ENCODE data around the gene HP.
"Not testable (repeated sequence)": the region's sequence is repeated elsewhere in the genome, so short reads cannot be mapped to it uniquely, and the experiment has no call there.

HP gene

DNA sequence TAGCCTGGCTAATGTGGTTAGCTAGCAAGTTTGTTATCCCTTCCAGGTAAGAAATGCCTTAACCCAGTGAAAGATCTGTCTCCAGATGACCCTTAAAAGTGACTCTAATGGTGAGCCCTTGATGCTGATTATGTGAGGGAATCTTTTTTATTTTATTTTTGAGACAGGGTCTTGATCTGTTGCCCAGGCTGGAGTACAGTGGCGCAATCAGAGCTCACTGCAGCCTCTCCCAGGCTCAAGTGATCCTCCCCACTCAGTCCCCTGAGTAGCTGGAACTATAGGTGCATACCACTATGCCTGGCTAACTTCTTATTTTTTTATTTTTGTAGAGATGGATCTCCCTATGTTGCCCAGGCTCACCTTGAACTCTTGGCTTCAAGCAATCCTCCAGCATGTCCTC, 10.8 kb upstream of the HP start:
- no peak for DNase-seq

DNA sequence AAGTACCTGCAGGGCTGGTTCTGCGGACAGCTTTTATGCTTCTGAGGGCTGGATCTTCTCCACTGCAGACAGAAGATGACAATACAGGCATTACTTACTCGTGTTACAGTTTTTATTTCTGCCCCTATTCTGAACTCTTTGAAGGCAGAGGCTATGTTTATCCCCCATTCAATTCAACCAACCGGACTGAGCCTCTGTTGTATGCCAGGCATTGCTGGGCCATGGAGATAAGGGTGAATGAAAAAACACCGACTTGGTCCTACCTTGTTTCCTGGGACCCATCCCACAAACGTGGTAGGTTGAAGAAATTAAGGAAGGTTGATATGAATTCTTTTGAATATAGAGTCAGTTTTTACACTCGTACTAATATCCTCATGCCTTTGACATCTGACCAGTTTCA, 10.0 kb upstream of the HP start:
- no peak for DNase-seq

DNA sequence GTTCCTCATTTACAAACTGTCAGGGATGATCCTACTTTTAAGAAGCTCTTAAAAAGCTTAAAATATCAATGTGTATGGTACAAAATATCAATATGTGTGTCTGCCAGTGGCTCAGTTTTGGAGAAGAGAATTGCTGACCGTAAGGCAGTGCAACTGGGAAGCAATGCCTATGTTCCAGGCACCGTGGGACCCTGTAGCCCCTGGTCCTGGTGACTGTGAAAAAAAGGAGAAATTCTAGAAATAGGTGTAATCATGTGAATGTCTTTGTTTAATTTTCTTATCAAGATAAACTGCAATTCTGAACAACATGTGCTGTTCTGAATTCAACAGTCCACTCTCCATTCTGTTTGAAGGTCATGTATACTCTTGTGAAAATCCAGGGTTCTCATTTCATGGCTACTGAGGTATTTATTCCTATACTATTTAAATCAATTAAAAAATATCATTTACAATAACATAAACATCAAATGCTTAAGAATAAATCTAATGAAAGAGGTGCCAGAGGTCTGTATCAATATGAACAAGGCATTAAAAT, 9.4 kb upstream of the HP start:
- no peak for DNase-seq

DNA sequence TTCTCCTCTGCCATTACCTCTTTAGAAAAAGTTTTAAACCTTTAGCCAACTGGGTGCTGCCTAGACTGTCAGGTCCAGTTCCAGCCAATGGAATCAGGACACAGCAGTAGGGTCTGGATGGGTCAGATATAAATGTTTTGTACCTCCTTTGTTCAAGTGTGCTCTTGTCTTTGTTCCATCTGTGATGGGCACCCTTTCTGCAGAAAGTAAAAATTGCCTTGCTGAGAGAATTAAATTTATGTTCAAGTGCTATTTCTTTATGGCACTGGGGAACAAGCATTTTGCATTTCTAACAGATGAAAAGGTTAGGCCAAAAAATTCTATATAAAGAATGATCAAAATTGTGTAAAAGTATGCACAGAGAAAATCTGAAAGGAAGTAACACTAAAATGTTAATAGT, 5.2 kb upstream of the HP start:
- no peak for DNase-seq

DNA sequence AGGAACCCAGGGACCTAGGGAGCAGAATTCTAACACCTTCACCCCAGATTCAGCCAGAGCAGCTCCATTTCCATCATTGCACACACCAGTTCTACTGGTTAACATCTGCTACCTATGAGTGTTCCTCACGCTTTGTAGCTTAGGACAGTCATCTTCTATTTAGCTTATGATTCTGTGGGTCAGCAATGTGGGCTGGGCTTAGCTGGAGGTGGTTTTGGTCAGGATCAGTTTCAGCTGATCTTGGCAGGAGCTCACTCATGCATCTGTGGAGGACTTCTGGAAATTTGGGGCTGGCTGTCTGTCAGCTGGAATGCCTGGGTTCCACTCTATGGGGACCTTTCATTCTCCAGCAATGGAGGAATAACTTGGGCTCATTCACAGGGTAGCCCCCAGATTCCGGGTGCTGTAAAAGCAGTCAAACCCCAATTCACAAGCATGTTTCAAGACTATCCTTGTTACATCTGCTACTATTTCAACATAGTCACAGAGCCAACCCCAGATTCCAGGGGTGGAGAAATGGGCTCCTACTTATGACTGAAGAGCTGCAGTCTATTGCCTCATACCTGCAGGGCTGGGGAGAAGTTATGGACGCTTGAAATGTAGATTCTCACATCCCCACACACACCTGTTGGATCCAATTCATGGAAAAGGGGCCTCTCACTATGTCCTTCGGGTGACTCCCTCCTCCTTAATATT, 3.4 kb upstream of the HP start:
- DNase-seq, result no peak

DNA sequence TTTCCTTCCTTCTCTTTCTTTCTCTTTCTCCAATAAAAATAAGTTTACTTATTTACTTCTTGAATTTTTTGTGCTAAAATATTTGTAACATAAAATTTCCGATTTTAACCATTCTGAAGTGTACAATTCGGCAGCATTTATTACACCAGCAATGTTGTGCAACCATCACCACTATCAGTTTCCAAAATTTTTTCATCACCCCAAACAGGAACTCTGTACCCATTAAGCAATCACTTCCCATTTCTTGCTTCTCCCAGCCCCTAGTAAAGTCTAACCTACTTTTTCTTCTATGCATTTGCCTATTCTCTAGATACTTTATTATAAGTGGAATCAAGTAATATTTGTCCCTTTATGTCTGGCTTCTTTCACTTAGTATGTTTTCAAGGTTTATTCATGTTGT, 2.5 kb upstream of the HP start:
- DNase-seq, result no peak

DNA sequence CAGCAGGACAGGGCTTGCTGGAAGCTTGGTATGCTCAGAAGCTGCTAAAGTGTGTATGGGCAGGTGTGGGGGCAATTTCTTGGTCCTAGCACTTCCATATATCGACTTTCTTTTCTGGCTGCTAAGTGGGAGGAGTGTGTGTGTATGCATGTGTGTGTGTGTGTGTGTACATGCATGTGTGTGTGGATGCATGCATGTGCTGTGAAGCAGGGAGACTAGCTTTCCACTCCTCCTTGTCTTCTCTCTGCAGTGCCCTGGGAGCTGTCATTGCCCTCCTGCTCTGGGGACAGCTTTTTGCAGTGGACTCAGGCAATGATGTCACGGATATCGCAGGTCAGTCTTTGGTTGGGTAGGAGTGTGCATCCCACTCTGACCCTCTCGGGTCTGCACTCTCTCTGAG, 1.6 kb downstream of the HP start:
- DNase-seq, result no peak

DNA sequence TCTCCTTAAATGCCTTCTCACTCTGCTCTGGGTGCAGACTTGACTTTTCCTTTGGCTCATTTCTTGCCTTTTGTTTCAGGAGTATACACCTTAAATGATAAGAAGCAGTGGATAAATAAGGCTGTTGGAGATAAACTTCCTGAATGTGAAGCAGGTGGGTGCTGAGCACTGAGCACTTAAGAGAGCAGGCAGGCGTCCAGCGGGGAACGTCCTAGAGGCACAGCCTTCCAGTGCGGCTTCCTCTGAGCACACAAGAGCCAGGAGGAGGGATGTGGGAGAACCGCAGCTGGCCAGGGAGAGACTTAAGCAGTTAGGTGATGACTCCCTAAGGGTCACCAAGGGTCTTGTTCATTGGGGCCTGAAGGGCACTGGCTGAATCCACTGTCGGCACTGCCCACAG, 3.0 kb downstream of the HP start:
- not testable (repeated sequence) for DNase-seq

DNA sequence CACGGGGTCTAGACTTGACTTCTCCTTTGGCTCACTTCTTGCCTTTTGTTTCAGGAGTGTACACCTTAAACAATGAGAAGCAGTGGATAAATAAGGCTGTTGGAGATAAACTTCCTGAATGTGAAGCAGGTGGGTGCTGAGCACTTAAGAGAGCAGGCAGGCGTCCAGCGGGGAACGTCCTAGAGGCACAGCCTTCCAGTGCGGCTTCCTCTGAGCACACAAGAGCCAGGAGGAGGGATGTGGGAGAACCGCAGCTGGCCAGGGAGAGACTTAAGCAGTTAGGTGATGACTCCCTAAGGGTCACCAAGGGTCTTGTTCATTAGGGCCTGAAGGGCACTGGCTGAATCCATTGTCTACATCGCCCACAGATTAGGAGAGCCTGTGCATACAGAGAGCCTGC, 4.8 kb downstream of the HP start:
- DNase-seq, result not testable (repeated sequence)

DNA sequence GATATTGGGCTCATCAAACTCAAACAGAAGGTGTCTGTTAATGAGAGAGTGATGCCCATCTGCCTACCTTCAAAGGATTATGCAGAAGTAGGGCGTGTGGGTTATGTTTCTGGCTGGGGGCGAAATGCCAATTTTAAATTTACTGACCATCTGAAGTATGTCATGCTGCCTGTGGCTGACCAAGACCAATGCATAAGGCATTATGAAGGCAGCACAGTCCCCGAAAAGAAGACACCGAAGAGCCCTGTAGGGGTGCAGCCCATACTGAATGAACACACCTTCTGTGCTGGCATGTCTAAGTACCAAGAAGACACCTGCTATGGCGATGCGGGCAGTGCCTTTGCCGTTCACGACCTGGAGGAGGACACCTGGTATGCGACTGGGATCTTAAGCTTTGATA, 6.1 kb downstream of the HP start:
- DNase-seq, result no peak

DNA sequence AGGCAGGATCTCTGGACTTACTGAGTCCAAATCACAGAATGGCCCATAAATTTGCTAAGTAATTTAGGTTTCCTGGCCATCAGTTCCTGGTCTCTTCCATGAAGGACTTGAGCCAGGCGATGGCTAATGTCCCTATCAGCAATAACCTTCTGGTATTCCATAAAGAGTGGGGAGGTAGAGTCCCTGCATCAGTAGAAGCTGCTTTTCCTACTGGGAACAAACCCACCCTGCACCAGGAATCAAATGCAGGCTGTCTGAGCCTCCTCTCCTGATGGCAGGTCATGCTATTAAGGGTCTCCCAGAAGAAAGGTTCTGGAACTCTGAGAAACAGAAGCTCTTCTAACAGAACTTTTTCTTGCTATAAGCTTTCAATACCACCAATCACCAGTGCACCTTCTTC, 7.3 kb downstream of the HP start:
- no peak for DNase-seq

DNA sequence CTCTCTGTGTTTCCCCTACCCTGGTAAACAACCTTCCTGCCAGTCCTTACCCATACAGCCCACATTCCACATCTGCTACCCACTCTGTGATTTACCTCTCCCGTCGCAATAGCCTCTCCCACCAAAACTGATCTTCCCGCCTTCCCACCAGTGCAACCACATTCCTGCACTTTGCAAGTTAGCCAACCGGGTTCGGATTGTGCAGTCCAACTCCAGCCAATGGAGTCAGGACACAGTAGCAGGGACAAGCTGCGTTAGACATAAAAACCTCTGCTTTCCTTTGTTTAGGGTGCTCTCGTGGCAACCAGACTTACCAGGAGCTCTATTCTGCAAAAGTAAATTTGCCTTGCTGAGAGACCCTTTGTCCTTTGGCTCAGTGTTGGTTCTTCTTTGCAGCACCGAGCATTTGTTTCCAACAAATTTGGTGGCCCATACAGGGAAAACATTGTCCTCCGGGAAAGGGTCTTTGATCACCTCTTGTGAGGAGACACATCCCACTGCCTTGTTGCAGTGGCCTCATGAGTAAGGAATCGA, 10.1 kb downstream of the HP start:
- no peak for DNase-seq

DNA sequence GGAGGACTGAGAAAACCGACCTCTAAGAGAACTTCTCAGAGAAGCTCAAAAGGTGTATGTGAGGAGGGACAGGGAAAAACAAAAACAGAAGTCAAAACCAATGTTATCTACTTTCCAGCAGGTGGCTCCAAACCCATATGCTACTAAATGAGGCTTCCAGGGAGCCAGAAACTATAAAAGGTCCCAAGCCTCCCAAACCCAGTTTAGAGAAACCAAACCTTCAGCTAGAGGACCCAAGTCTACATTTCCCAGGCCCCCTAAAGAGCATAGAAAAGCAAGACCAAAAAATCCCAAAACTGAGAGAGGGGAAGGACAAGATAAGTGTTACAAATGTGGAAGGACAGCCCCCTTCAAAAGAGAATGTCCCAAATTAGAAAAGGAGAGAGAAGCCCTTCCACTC, 12.4 kb downstream of the HP start:
- DNase-seq, result no peak

DNA sequence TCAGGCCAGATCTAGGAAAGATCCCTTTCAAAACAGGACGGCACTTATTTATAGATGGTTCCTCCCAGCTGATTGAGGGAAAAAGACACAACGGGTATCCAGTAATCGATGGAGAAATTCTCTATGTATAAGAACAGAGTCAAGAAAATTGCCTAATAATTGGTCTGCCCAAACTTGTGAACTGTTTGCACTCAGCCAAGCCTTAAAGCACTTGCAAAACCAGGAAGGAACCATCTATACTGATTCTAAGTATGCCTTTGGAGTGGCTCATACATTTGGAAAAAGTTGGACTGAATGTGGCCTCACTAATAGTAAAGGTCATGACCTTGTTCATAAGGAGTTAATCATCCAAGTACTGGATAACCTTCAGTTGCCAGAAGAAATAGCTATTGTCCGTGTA, 14.6 kb downstream of the HP start:
- no peak for DNase-seq

DNA sequence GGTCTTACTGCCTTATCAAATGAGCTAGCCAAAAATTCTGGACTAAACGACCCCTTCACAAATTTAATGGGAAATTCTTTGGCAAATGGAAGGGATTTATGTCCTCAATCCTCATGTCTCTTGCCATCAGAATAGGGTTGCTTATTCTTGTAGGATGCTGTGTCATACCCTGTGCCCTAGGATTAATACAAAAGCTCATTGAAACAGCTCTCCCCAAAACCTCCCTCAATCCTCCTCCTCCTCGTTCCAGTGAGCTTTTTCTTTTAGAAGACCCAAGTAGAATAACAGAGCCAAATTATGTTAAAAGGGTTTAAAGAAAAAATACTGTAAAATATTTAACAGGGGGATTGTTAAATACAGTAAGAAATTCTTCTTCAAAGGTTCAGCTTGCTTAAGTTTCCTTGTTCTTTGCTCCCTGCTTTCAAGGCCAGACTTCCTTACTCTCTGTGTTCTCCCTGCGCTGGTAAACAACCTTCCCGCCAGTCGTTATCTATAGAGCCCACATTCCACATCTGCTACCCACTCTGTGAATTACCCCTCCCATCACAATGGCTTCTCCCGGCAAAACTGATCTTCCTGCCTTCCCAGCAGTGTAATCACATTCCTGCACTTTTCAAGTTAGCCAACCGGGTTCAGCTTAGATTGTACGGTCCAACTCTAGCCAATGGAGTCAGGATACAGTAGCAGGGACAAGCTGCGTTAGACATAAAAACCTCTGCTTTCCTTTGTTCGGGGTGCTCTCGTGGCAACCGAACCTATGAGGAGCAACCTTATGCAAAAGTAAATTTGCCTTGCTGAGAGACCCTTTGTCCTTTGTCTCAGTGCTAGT, 18.4 kb downstream of the HP start:
- no peak for DNase-seq

DNA sequence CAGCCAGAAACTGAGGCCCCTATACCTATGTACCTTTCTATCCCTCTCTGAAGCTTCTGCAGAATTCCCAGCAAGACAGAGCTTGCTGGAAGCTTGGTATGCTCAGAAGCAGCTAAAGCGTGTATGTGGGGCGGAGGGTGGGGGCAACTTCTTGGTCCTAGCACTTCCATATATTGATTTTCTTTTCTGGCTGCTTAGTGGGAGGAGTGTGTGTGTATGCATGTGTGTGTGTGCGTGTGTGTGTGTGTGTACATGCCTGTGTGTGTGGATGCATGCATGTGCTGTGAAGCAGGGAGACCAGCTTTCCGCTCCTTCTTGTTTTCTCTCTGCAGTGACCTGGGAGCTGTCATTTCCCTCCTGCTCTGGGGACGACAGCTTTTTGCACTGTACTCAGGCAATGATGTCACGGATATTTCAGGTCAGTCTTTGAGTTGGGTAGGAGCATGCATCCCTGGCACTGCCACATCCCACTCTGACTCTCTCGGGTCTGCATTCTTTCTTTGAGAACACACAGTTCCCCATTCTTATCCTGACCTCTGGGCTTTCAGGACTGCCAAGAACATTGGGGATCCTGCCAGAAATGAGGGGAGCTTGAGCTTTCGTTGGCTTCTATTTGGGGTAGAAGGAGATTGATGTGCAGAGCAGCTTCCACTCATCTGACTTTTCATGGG, 19.4 kb downstream of the HP start:
- no peak for DNase-seq

DNA sequence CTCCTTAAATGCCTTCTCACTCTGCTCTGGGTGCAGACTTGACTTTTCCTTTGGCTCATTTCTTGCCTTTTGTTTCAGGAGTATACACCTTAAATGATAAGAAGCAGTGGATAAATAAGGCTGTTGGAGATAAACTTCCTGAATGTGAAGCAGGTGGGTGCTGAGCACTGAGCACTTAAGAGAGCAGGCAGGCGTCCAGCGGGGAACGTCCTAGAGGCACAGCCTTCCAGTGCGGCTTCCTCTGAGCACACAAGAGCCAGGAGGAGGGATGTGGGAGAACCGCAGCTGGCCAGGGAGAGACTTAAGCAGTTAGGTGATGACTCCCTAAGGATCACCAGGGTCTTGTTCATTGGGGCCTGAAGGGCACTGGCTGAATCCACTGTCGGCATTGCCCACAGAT, 20.8 kb downstream of the HP start:
- not testable (repeated sequence) for DNase-seq

DNA sequence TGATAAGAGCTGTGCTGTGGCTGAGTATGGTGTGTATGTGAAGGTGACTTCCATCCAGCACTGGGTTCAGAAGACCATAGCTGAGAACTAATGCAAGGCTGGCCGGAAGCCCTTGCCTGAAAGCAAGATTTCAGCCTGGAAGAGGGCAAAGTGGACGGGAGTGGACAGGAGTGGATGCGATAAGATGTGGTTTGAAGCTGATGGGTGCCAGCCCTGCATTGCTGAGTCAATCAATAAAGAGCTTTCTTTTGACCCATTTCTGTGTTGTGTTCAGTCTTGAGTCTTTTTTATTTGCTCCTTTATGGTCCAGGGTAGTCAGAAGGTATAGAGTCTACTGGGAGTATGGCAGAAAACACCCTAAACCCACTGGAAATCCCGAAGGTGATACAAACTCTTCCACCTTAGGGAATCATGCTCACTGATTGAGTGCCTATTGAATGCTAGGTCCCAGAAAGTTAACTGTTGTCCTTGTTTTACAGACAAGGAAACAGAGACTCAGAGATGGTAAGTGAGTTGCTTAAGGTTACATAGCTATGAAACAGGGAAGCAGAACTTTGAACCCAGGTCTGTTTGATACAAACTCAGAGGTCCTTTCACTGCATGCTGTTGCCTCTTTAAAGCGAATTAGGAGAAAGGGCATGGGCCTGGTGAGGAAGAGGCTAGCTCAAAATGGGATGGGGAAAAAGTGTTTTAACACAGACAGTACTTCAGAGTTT, 22.8 kb downstream of the HP start:
- not testable (repeated sequence) for DNase-seq

DNA sequence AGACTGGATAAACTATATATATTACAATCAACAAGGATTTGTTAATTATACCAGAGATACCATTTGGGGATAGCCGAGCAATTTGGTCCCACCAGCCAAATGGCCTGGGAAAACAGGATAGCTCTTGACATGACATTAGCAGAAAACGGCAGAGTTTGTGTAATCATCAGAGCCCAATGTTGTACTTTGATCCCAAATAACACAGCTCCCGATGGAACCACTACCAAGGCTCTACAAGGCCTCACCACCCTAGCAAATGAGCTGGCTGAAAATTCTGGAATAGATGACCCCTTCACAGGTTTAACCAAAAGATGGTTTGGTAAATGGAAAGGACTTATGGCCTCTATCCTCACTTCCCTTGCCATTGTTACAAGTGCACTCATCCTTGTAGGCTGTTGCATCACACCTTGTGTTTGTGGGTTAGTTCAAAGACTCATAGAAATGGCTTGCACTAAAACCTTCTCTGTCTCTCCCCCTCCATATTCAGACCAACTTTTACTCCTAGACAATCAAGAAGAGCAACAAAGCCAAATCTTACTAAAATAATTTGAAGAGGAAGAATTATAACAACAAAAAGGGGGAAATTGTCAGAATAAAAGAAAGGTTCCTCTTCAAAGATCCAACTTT, 29.6 kb downstream of the HP start:
- no peak for DNase-seq

DNA sequence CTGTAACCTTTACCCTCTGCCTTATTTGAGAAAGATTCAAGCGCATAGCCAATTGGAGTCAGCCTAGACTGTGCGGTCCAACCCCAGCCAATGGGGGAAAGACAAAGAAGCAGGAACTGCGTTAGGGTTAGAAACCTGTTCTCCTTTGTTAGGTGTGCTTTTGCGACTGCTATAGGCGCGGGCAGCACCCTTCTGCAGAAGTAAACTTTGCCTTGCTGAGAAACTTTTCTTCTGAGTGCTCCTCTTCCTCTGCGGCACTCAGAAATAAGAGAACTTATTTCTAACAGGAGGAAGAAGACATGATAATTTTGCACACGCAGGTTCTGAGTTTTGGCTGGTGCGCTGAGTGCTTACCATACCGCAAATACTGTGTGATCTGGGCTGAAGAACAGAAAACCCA, 30.1 kb downstream of the HP start:
- no peak for DNase-seq

DNA sequence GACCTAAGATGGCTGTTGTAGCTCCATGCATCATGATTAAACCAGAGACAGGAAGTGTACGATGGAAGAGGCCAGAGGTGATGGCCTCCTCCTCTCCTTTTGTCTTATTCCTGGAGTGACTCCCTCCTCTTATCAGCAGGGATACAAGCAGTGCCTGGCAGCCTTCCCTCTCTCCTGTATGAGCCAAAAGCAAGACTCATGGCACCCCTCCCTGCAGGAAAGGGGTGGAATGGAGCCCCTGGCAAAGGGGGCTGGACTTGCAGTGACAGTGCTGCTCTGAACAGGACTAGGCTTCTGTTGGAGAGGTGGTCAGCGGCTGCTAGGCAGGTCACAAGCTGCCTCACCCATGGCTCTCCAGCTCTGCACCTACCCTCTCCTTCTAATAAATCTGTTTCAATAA, 30.7 kb downstream of the HP start:
- peak; percentile 51 for DNase-seq

DNA sequence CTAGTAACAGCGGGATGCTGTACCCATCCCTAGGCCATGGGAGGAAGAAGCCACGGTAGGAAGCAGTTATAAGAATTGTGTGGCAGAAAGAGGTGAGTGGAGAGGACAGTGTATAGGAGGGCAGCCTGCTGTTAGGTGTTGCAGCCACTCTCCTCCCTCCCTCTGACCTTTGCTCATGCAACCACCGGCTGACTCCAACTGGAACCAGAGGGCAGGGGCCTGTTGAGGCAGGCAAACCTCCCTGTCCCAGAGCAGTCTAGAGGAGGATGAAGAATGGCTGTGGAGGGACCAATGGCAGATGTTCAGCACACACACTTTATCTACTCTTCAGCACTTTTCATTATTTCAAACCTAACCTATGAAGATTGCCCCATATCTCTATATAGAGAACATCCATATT, 36.9 kb downstream of the HP start:
- no peak for DNase-seq
